GM18499 (cell line): ENCODE data around the gene SLC35D1.
"Not testable (repeated sequence)": the region's sequence is repeated elsewhere in the genome, so short reads cannot be mapped to it uniquely, and the experiment has no call there.

ENCODE experiments used
- ATAC-seq: cut with Tn5 transposase; IDR thresholded peaks from one replicate; pipeline ENCODE4 v1.9.1; 2021; ENCODE audit warnings: moderate number of reproducible peaks; ENCODE audit not compliant: insufficient read depth, unreplicated experiment

SLC35D1 gene

DNA sequence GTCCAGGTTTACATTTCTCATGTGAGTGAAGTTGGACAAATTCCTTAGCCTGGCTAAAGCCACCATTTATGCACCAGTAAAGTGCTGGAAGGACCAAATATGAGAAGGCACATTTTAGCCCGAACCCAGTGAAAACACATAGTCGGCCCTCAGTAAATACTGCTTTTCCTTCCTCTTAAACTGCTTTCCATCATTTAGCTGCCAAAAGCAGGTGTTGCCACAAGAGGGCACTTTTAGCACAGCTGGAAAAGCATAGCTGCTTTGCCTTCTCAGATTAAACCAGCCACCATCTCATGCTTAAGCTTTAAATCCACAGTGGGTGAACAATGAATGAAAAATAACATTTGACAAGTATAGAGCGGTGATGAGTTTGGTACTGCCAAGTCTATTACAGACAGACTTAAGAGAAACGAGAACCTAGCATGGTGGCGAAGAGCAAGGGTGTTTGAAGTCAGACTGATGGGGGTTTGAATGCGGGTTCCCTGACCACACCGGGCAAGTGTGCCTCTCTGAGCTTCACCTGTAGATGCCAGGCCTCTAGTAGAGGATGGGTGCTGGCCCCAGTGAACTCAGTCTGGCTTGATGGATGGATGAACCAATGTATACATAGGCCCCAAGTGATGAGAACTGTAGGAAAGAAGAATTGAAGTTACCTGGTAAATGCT, 57.8 kb downstream of the SLC35D1 start:
- peak; percentile 52 for ATAC-seq

- no peak for ATAC-seq
Measured at GRCh38 chr1:66993076-66993475, 60.9 kb downstream of the SLC35D1 start.

DNA sequence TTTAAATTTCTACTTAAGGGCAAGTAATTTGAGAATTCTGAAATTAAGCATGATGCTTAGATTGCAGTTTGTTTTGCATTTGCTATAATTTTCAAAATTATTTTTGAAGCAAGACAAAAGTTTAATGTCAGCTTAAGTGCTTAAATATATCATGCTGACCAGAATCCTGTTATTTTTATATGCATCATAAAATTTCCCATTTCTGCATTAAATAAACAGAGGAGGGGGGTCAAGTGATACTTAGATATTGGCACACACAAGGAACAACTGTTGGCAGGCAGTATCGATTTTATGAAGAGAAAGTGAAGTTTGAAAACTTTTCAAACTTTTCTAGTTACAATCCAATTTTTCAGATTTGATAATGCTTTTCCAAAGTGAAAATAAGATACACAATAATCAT, 68.1 kb downstream of the SLC35D1 start:
- no peak for ATAC-seq

- peak; percentile 93 for ATAC-seq
Measured at GRCh38 chr1:66984491-66984890, 69.5 kb downstream of the SLC35D1 start.

GRCh38 chr1:66982561-66983260, 71.2 kb downstream of the SLC35D1 start:
- ATAC-seq, result no peak

- ATAC-seq, result no peak
Measured at GRCh38 chr1:66981679-66982078, 72.3 kb downstream of the SLC35D1 start.

GRCh38 chr1:66980745-66981367, 73.1 kb downstream of the SLC35D1 start:
- ATAC-seq, result no peak

DNA sequence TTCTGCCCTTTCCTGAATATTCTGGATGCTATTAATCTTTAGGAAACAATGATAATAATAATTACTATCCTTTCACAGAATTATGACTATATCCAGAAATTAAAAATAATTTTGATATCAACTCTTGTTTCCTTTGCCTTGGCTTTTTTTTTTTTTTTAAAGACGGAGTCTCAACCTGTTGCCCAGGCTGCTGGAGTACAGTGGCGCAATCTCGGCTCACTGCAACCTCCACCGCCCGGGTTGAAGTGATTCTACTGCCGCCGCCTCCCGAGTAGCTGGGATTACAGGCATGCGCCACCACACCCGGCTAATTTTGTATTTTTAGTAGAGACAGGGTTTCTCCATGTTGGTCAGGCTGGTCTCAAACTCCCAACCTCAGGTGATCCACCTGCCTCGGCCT, 74.3 kb downstream of the SLC35D1 start:
- ATAC-seq, result not testable (repeated sequence)

- no peak for ATAC-seq
Measured at GRCh38 chr1:66978201-66978600, 75.7 kb downstream of the SLC35D1 start.

DNA sequence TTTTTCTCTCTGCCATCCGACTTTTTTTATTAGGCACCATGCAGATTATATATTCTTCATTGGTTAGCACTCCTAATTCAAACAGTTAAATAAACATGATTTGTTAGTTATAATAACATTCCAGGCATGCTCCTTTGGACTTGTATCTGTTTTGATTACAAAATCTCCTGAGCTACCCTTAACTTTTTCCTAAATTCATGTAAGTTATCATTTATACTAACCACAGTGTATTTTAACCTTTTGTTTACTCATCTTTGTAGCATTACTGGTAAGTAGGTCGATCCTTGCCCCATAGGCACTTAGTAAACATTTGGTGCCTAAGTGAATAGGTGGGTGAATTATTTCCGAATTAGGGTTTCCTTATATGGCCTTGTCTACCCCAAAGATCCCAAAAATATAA, 85.4 kb downstream of the SLC35D1 start:
- no peak for ATAC-seq

- not testable (repeated sequence) for ATAC-seq
Measured at GRCh38 chr1:66966188-66966873, 87.6 kb downstream of the SLC35D1 start.

DNA sequence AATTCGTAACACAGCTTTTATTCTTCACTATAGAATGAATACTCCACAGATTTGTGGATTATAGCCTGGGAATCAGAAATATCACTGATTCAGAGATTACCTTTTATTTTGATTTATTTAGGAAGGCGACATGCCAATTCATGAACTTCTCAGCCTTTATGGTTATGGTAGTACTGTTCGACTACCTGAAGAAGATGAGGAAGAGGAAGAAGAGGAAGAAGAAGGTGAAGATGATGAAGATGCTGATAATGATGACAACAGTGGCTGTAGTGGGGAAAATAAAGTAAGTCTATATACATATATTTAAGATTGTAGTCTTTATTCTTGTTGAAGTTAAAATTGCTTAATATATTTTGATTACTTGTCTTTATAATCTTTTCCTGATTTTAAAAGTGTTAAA, 96.0 kb downstream of the SLC35D1 start:
- no peak for ATAC-seq

- ATAC-seq, result no peak
Measured at GRCh38 chr1:66954208-66954607, 99.7 kb downstream of the SLC35D1 start.

GRCh38 chr1:66951513-66951912, 102.4 kb downstream of the SLC35D1 start:
- no peak for ATAC-seq
